GM23338 (cell line): ENCODE results near the gene FCHSD2.

Experiments
- CREB1 ChIP-seq: fragments of 250-450 bp; sonication (Bioruptor Pico); IDR thresholded peaks from 2 replicates; pipeline ENCODE4 v1.5.0; 2020; ENCODE audit warnings: low read depth, mild to moderate bottlenecking, moderate library complexity
- CTCF ChIP-seq, 2 experiments: fragments of 200-600 bp in 1 of 2; sonication (generic) in 1 of 2; conservative IDR thresholded peaks; 2 replicates each; pipeline versions ENCODE4 v1.5.1 to v1.6.1; 2016 to 2017; ENCODE audit warnings: antibody characterized with exemption in 2 of 2, low read depth in 2 of 2, mild to moderate bottlenecking in 2 of 2, moderate library complexity in 1 of 2
- EZH2 ChIP-seq: fragments of 200-600 bp; sonication (generic); IDR thresholded peaks from one replicate; pipeline ENCODE4 v1.8.0; 2017; ENCODE audit warnings: antibody characterized with exemption, mild to moderate bottlenecking, low read depth; ENCODE audit not compliant: unreplicated experiment
- EZH2phosphoT487 ChIP-seq: fragments of 200-600 bp; sonication (generic); IDR thresholded peaks from one replicate; pipeline ENCODE4 v1.8.1; 2018; ENCODE audit warnings: antibody characterized with exemption; ENCODE audit not compliant: unreplicated experiment
- JUNB ChIP-seq: IDR thresholded peaks from one replicate; pipeline ENCODE4 v1.6.1; 2016; ENCODE audit warnings: antibody characterized with exemption; ENCODE audit not compliant: unreplicated experiment
- NANOG ChIP-seq: IDR thresholded peaks from 2 replicates; pipeline ENCODE4 v1.6.1; 2016; ENCODE audit warnings: antibody characterized with exemption, borderline replicate concordance
- POLR2AphosphoS5 ChIP-seq: IDR thresholded peaks from 2 replicates; pipeline ENCODE4 v1.6.1; 2016; ENCODE audit warnings: antibody characterized with exemption, low read depth
- REST ChIP-seq: IDR thresholded peaks from one replicate; pipeline ENCODE4 v1.6.1; 2018; ENCODE audit warnings: antibody characterized with exemption; ENCODE audit not compliant: unreplicated experiment

- TF ChIP-seq CTCF (conservative IDR thresholded peaks at IDR 0.05; ENCODE audit: low read depth in 2 of 2), result no peak
- TF ChIP-seq EZH2, result no peak
- TF ChIP-seq CREB1 (CRISPR knock-in tag), result no peak
- no peak for TF ChIP-seq POLR2AphosphoS5
- TF ChIP-seq EZH2phosphoT487, result no peak
- no peak for TF ChIP-seq JUNB
- no peak for TF ChIP-seq REST
- no peak for TF ChIP-seq NANOG
Observed at GRCh38 chr11:72867970-72868369, 274.1 kb downstream of the FCHSD2 start.
